Measurements from ENCODE around the gene PDZK1. TPM values are rescaled to one million over a fixed set of nuclear protein-coding genes. Genes with fewer than 3 reads are reported as not detected.

Gene PDZK1
- total and polyA plus RNA-seq, 2 donors (not counting 3 experiments of a cell fraction or from before 2014, with no cell fraction given) = 0.03 to 0.58 TPM

DNA sequence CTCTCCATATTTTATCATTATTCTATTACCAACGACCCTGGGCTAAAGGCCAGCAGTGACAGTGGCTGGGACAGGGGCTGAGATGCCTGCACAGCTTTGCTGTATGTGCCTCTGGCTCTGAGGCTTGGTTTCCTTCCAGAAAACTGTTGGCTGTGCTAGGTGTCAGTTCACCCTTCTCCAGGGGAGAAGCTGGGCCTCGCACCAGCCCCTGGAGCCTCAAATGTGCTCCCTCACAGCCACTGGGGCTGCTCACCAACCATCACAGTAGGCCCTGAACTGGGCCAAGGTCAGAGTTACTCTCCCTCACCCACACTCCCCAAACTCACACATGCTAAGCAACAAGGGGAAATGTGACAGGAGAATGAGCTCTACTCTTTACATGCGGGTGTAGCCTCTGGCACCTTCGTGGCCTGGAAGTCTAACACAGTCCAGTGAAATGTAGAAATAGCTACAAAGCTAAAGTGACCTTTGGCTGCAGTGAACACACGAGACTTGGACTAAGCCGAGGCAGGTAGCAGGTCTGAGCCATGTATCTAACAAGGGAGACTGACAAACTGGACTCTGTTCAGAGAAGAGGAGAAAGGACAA, 7.5 kb upstream of the PDZK1 start:
- H3K36me3 ChIP-seq (ENCODE audit: control insufficient read depth in 2 of 2, extremely low read depth in 1 of 2, insufficient read depth in 2 of 2, low read length in 2 of 2) = no peaks in the 10 kb centered on the region
- ChIA-PET POLR2A (no interaction called here), CTCF (interaction anchor here (1.0 to 1.3 kb wide), 2 partner anchors 10 to 37 kb away, joined by 3 read pairs; no protein-coding TSS in a partner anchor)
- no peaks in the 10 kb centered on the region for H3K79me2 ChIP-seq (ENCODE audit: control insufficient read depth, insufficient read depth, low read length)
- H4K20me1 ChIP-seq (replicated peaks; ENCODE audit: control insufficient read depth, extremely low read depth, insufficient read depth, low read length) = no peaks in the 10 kb centered on the region
- dilution Hi-C loops (cut with MboI; ENCODE audit: extremely low pct_ligation_motif_present, low sequenced_read_pairs) (no loop called here), intact Hi-C loops (cut with micrococcal nuclease) (loop anchor here (2.0 kb wide), 1 partner anchor 18 kb away; no protein-coding TSS in a partner anchor)
- H3K4me2 ChIP-seq (ENCODE audit: insufficient read depth, low read length) = no peak overlapping the region
- no peak overlapping the region for H3K4me3 ChIP-seq (replicated peaks in 1 of 3; ENCODE audit: insufficient read depth in 1 of 3, low read depth in 1 of 3, low read length in 3 of 3)
- no peak overlapping the region for H3K9ac ChIP-seq (replicated peaks; ENCODE audit: extremely low read depth, insufficient read depth, low read length)
- no peak for TF ChIP-seq JUN (IDR thresholded peaks at IDR 0.05; ENCODE audit: borderline replicate concordance, insufficient read depth, insufficient read length, low read depth)
- TF ChIP-seq FOS (IDR thresholded peaks at IDR 0.05; ENCODE audit: borderline replicate concordance, insufficient read depth, low read length) = no peak
- TF ChIP-seq, protein P1, sequence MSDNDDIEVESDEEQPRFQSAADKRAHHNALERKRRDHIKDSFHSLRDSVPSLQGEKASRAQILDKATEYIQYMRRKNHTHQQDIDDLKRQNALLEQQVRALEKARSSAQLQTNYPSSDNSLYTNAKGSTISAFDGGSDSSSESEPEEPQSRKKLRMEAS (IDR thresholded peaks at IDR 0.05; ENCODE audit: insufficient read depth, insufficient read length) = no peak
- TF ChIP-seq GATA2 (IDR thresholded peaks at IDR 0.05; ENCODE audit: insufficient read depth, insufficient read length, low read depth, low read length) = no peak
- TF ChIP-seq POLR2AphosphoS5 (IDR thresholded peaks at IDR 0.05; ENCODE audit: insufficient read depth, low read depth, low read length) = no peak
- no peaks in the 10 kb centered on the region for H3K9me3 ChIP-seq (replicated peaks; ENCODE audit: control insufficient read depth, insufficient read depth, low read length)
- H2AFZ ChIP-seq (ENCODE audit: low read depth, low read length) = no peak overlapping the region
- no TSS peak for BruUV-seq (replicated peaks)
- H3K9me1 ChIP-seq (replicated peaks; ENCODE audit: control insufficient read depth, extremely low read depth, insufficient read depth, low read length) = no peaks in the 10 kb centered on the region
- DNase-seq (ENCODE audit: low read depth, low spot score) (no peak), FAIRE-seq (no peak)
- H3K27ac ChIP-seq (ENCODE audit: insufficient read depth, low read depth, low read length) = no peak overlapping the region
- no peaks in the 10 kb centered on the region for H3K4me1 ChIP-seq (ENCODE audit: control insufficient read depth, extremely low read depth, insufficient read depth, low read length)
- peaks cover 0 to 2% of the 10 kb centered on the region in 2 experiments for H3K27me3 ChIP-seq (ENCODE audit: control insufficient read depth in 2 of 2, insufficient read depth in 2 of 2, low read length in 2 of 2)

DNA sequence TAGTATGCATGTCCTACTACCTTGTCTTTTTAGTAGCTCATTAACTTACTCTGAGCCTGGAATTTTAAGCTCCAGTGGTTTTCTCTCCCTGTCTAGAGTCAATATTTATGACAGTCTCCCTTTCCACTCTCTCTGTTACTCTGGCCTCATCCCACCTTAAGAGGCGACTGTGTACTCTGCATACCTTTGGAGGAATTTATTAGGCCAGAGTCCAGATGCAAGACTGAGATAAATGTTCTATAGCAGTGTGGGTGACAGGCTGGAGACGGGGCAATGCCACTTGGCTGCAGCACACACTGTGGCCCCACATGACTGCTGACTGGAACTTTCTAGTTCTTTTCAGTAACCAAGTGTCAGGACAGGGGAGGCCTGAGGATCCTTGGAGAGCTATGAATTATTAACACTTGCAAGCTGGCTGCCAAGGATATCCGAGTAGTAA, 4.1 kb upstream of the PDZK1 start:
- H2AFZ ChIP-seq (ENCODE audit: low read depth, low read length) = no peak overlapping the region
- H3K9ac ChIP-seq (replicated peaks; ENCODE audit: extremely low read depth, insufficient read depth, low read length) = no peak overlapping the region
- no peak overlapping the region for H3K27ac ChIP-seq (ENCODE audit: insufficient read depth, low read depth, low read length)
- POLR2A ChIA-PET = no interaction called here
- intact Hi-C loops (cut with micrococcal nuclease) (no loop called here), dilution Hi-C loops (cut with MboI; ENCODE audit: extremely low pct_ligation_motif_present, low sequenced_read_pairs) (no loop called here)
- H3K4me2 ChIP-seq (ENCODE audit: insufficient read depth, low read length) = no peak overlapping the region
- TF ChIP-seq EZH2 (IDR thresholded peaks at IDR 0.05; ENCODE audit: borderline replicate concordance, low read depth, low read length, severe bottlenecking) (no peak), GATA2 (IDR thresholded peaks at IDR 0.05; ENCODE audit: insufficient read depth, insufficient read length, low read depth, low read length) (no peak), FOS (IDR thresholded peaks at IDR 0.05; ENCODE audit: borderline replicate concordance, insufficient read depth, low read length) (no peak), MYC (IDR thresholded peaks at IDR 0.05; ENCODE audit: low read depth, low read length) (no peak), POLR2AphosphoS5 (IDR thresholded peaks at IDR 0.05; ENCODE audit: insufficient read depth, low read depth, low read length) (no peak), POLR2A (IDR thresholded peaks at IDR 0.05; ENCODE audit: low read depth, low read length) (no peak), JUN (IDR thresholded peaks at IDR 0.05; ENCODE audit: borderline replicate concordance, insufficient read depth, insufficient read length, low read depth) (no peak)
- TF ChIP-seq, protein P1 (IDR thresholded peaks at IDR 0.05; ENCODE audit: insufficient read depth, insufficient read length) = no peak
- TF ChIP-seq, protein P2, sequence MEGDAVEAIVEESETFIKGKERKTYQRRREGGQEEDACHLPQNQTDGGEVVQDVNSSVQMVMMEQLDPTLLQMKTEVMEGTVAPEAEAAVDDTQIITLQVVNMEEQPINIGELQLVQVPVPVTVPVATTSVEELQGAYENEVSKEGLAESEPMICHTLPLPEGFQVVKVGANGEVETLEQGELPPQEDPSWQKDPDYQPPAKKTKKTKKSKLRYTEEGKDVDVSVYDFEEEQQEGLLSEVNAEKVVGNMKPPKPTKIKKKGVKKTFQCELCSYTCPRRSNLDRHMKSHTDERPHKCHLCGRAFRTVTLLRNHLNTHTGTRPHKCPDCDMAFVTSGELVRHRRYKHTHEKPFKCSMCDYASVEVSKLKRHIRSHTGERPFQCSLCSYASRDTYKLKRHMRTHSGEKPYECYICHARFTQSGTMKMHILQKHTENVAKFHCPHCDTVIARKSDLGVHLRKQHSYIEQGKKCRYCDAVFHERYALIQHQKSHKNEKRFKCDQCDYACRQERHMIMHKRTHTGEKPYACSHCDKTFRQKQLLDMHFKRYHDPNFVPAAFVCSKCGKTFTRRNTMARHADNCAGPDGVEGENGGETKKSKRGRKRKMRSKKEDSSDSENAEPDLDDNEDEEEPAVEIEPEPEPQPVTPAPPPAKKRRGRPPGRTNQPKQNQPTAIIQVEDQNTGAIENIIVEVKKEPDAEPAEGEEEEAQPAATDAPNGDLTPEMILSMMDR (IDR thresholded peaks at IDR 0.05; ENCODE audit: extremely low read depth in 1 of 2, insufficient read depth in 1 of 2, low read depth in 1 of 2, low read length in 2 of 2) = no peak
- DNase-seq (ENCODE audit: low read depth, low spot score) (no peak), FAIRE-seq (no peak)
- H3K36me3 ChIP-seq (ENCODE audit: control insufficient read depth in 2 of 2, extremely low read depth in 1 of 2, insufficient read depth in 2 of 2, low read length in 2 of 2) = no peaks in the 10 kb centered on the region
- H3K4me1 ChIP-seq (ENCODE audit: control insufficient read depth, extremely low read depth, insufficient read depth, low read length) = no peaks in the 10 kb centered on the region
- no peaks in the 10 kb centered on the region for H4K20me1 ChIP-seq (replicated peaks; ENCODE audit: control insufficient read depth, extremely low read depth, insufficient read depth, low read length)
- no peaks in the 10 kb centered on the region for H3K9me3 ChIP-seq (replicated peaks; ENCODE audit: control insufficient read depth, insufficient read depth, low read length)
- no peak overlapping the region for H3K4me3 ChIP-seq (replicated peaks in 1 of 3; ENCODE audit: insufficient read depth in 1 of 3, low read depth in 1 of 3, low read length in 3 of 3)
- CTCF ChIA-PET = interaction anchor here (2.6 kb wide), 1 partner anchor 10 kb away, joined by 13 read pairs; no protein-coding TSS in a partner anchor
- H3K9me1 ChIP-seq (replicated peaks; ENCODE audit: control insufficient read depth, extremely low read depth, insufficient read depth, low read length) = no peaks in the 10 kb centered on the region
- no TSS peak for BruUV-seq (replicated peaks)
- no peaks in the 10 kb centered on the region for H3K79me2 ChIP-seq (ENCODE audit: control insufficient read depth, insufficient read depth, low read length)
- peaks cover 0 to 2% of the 10 kb centered on the region in 2 experiments for H3K27me3 ChIP-seq (ENCODE audit: control insufficient read depth in 2 of 2, insufficient read depth in 2 of 2, low read length in 2 of 2)

All from endothelial cell of umbilical vein (primary cell).